ENCODE data around the gene RGPD3. TPM values are rescaled to one million over a fixed set of nuclear protein-coding genes. Genes with fewer than 3 reads are reported as not detected.
A peak's percentile ranks its signal among the peaks of the same experiment; 100 is the strongest.
"Not testable (repeated sequence)": the region's sequence is repeated elsewhere in the genome, so short reads cannot be mapped to it uniquely, and the experiment has no call there.

Gene RGPD3
- total and polyA plus RNA-seq, 8 donors: 0.08 to 0.16 (median 0.10) TPM; not detected in 2

DNA sequence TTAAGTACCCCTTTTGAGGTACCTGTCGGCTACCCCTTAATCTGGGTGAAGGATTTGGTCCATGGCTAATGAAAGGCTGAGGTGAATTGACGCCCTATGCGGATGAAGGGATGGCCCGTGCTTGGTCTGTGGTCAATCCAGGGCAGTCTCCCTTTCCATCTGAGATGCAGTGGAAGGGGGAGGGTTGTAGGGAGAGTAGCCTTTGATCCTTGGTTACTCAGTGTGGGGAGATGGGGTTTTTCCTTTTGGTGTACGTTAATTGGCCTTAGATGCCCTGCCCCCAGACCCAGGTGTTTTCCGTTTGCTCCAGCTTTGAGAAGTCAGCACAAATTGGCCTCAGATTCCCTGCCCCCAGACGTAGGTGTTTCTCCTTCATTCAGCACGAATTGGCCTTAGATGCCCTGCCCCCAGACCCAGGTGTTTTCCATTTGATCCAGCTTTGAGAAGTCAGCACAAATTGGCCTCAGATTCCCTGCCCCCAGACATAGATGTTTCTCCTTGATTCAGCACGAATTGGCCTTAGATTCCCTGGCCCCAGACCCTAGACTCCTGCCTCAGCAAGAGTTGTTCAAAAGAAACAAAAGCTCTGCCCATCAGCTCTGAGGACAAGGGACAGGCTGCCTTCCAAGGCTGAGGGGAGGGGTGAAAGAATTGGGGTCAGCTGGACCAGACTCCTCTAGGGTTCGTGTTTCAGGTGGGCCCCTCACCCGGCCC lies 40.6 kb upstream of the RGPD3 start:
- H3K9me3 ChIP-seq; FAIRE-seq; H3K4me3 ChIP-seq; DNase-seq; H3K36me3 ChIP-seq; H3K27me3 ChIP-seq; H3K4me1 ChIP-seq; H3K27ac ChIP-seq; intact Hi-C loops (cut with DNase I): not testable (repeated sequence)
- ATAC-seq: peak in 1 of 4 donors; percentile 39
- WGBS, 2 donors: 72 to 78% methylated on average over 6 to 9 of the region's 11 CpGs

DNA sequence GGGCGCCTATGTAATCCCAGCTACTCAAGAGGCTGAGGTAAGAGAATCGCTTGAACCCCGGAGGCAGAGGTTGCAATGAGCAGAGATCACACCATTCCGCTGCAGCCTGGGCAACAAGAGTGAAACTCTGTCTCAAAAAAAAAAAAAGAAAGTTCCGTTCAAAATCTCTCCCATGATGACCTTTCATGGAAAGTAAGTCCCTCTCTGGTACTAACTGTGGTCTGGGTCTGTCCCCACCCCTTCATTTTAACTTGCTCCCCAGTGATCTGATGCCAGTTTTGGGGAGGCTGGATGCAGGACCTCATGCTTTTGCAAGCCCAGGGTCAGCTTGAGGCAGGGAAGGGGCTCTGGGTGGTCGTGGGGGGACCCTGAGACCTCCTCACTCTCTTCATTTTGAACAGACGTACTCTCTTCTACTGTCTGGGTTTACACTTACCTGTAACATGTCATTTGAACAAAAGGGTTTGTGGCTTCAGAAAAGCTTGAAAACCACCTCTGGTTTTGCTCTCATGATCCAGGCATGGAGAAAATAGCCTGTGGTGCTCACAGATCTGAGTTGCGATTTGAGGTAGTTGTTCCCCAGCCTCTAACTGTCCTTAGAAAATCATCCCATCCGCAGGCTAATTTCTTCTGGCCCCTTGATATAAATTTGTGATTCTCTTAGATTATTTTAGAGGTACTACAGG lies 37.9 kb upstream of the RGPD3 start:
- H3K4me3 ChIP-seq; intact Hi-C loops (cut with DNase I); H3K9me3 ChIP-seq; H3K36me3 ChIP-seq; H3K27me3 ChIP-seq; DNase-seq; ATAC-seq; H3K27ac ChIP-seq; FAIRE-seq; H3K4me1 ChIP-seq: not testable (repeated sequence)
- WGBS, 2 donors: 76 to 90% methylated on average over 8 to 9 of the region's 9 CpGs

DNA sequence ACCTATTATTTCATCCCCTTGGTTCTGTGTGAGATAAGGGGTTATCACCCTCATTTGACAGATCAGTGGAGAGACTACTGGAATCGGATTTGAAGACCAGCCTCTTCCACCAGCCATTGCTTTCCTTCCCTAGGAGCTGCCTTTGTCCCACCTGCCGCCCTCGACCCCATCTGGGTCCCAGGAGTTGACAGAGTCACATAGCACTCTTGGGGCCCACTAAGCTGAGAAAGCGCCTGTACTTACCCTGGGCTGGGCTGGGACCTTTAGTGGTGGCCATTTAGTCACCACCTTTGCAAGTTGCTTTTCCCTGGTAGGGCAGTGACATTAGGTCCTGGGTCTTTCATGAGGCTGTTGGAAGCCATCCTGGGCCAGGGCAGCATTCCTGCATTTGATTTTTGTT lies 36.6 kb upstream of the RGPD3 start:
- H3K4me1 ChIP-seq; intact Hi-C loops (cut with DNase I); H3K27me3 ChIP-seq; DNase-seq; ATAC-seq; H3K9me3 ChIP-seq; FAIRE-seq; H3K4me3 ChIP-seq; H3K36me3 ChIP-seq; H3K27ac ChIP-seq: not testable (repeated sequence)
- WGBS, 2 donors: 74 to 86% methylated on average over 4 of the region's 4 CpGs

DNA sequence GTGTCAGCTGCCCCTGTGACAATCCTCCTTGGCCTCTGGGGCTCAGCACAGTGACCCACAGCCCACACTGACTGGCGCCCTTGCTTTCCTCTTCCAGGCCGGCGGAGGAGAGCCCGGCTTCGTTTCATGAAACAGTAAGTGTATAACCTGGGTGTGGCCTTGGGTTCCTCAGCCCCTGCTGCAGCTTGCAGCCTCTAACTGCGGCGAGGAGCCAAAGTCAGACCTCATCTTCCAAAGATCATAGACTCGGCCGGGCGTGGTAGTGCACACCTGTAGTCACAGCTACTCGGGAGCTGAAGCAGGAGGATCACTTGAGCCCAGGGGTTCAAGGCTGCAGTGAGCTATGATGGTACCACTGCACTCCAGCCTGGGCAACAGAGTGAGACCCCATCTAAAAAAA lies 36.0 kb upstream of the RGPD3 start:
- DNase-seq; ATAC-seq; H3K27me3 ChIP-seq; H3K36me3 ChIP-seq; FAIRE-seq; H3K4me3 ChIP-seq; H3K27ac ChIP-seq; H3K9me3 ChIP-seq; intact Hi-C loops (cut with DNase I); H3K4me1 ChIP-seq: not testable (repeated sequence)
- 72 to 85% methylated on average over 7 to 8 of the region's 11 CpGs for WGBS, 2 donors

DNA sequence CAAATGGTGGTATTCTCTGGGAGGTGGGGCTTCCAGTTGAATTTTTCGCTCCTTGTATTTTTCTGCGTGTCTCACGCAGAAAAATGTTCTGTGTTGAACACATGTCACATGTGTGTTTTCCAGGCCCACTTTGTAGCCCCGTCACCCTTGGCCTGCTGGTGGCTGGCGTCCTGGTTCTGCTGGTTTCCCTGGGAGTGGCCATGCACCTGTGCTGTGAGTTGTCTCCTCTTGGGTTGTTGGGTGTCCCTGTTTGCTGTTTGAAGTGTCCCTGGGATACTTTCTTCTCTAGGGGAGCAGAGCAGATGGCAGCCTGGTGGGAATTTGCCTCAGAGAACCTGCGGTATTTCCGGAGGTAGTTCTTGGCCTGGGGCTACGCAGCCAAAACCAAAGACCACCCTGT lies 34.1 kb upstream of the RGPD3 start:
- DNase-seq; H3K27ac ChIP-seq; H3K36me3 ChIP-seq; H3K4me3 ChIP-seq; FAIRE-seq; H3K4me1 ChIP-seq; H3K27me3 ChIP-seq; ATAC-seq; intact Hi-C loops (cut with DNase I); H3K9me3 ChIP-seq: not testable (repeated sequence)
- 86 to 92% methylated on average over 7 to 8 of the region's 8 CpGs for WGBS, 2 donors

DNA sequence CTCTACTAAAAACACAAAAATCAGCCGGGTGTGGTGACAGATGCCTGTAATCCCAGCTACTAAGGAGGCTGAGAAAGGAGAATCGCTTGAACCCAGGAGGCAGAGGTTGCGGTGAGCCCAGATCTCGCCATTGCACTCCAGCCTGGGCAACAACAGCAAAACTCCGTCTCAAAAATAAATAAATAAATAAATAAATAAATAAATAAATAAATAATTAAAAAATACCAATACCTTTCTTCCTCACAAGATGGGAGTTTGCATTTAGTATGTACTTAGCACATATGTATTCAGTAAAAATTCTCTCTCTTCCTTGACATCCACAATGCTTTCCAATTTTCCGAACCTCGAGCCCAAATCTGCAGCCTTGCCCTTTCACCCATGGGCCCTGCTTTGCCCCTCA lies 32.1 kb upstream of the RGPD3 start:
- DNase-seq; H3K9me3 ChIP-seq; H3K4me1 ChIP-seq; intact Hi-C loops (cut with DNase I); H3K36me3 ChIP-seq; ATAC-seq; H3K27ac ChIP-seq; H3K4me3 ChIP-seq; FAIRE-seq; H3K27me3 ChIP-seq: not testable (repeated sequence)
- WGBS, 2 donors: 83 to 89% methylated on average over 4 to 6 of the region's 7 CpGs

DNA sequence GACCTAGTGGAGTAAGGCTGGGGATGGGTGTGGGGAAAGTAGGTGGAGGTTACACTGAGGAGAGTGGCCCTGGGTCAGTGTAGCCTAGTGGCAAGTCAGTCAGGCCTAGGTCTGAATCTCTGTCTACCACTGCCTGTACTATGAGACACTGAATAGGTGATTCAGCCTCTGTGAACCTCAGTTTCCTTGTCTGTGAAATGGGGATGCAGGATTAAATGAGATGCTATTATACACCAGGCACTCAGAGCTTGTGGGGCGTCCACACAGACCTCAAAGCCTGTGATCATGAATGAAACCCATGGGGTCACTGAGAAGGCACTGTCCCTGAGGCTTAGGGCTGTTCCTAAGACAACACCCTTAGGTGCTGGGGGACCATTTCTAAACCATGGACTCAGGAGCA lies 30.3 kb upstream of the RGPD3 start:
- H3K27me3 ChIP-seq; H3K36me3 ChIP-seq; H3K4me3 ChIP-seq; H3K27ac ChIP-seq; FAIRE-seq; DNase-seq; H3K4me1 ChIP-seq; intact Hi-C loops (cut with DNase I); H3K9me3 ChIP-seq; ATAC-seq: not testable (repeated sequence)
- 63 to 75% methylated on average over 1 of the region's 1 CpG for WGBS, 2 donors

DNA sequence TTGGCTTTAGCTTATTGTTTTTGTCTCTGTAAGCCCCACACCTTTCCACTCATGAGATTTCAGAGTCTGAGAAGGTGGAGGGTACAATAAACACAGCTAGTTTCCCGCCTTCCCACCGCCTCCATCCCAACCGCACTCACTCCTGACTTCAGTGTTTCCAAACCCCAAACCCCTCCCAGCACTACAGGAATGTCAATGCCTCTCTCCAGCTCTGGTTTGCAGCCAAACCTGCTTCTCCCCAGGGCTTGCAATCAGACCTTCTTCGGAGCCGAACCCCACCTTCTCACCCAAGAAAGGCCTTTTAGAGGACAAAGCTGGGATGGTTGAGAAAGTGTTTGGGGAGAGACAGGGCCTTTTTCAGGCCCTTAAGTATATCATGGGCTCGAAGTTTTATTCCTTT lies 24.7 kb upstream of the RGPD3 start:
- peak in 3 of 4 donors; percentile 40 to 67 (median 40) for ATAC-seq
- H3K27me3 ChIP-seq; intact Hi-C loops (cut with DNase I); H3K4me3 ChIP-seq; H3K36me3 ChIP-seq; H3K9me3 ChIP-seq; H3K4me1 ChIP-seq; H3K27ac ChIP-seq; FAIRE-seq: not testable (repeated sequence)
- WGBS, 2 donors: 38 to 48% methylated on average over 6 of the region's 6 CpGs
- DNase-seq: peak in 2 of 6 donors; percentile 8 to 15

DNA sequence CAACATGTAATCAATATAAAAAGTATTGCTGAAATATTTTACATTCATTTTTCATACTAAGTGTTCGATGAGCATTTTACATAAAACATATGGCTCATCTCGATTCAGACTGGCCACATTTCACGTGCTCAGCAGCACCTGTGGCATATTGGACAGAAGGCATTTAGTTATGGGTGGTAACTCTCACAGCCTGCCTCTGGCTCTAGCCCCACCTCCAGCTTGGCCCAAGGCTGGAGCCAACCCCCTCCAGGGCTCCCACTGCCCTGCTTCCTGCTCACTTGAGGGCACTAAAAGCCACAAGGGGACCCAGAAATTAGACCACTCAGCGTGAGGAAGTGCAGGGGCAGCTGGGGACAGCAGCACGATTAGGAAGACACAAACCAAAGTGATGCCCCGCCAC lies 24.2 kb upstream of the RGPD3 start:
- 64 to 84% methylated on average over 6 of the region's 6 CpGs for WGBS, 2 donors
- intact Hi-C loops (cut with DNase I); H3K27me3 ChIP-seq; FAIRE-seq; H3K9me3 ChIP-seq; H3K36me3 ChIP-seq; H3K4me3 ChIP-seq; H3K27ac ChIP-seq; DNase-seq; H3K4me1 ChIP-seq; ATAC-seq: not testable (repeated sequence)

DNA sequence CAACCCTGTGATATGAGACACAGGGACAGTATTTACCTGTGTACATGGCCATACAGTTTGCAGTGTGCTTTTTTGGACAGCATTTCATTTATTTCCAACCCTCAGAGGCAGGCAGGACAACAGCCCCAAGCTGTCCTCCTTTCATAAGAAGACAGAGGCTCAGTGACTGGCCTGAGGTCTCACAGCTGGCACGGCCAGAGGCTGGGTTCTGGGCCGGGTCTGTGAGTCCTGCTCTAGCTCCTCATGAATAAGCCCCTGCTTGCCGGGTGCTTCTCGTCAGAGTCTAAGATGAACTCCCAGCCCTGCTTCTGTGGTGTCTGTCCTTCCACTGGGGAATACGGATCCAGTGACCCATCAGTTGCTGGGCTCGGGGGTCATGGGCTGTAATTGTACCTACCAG lies 21.5 kb upstream of the RGPD3 start:
- WGBS, 2 donors: 49 to 73% methylated on average over 6 of the region's 6 CpGs
- ATAC-seq; H3K36me3 ChIP-seq; intact Hi-C loops (cut with DNase I); H3K4me3 ChIP-seq; H3K27ac ChIP-seq; H3K27me3 ChIP-seq; FAIRE-seq; DNase-seq; H3K9me3 ChIP-seq; H3K4me1 ChIP-seq: not testable (repeated sequence)

DNA sequence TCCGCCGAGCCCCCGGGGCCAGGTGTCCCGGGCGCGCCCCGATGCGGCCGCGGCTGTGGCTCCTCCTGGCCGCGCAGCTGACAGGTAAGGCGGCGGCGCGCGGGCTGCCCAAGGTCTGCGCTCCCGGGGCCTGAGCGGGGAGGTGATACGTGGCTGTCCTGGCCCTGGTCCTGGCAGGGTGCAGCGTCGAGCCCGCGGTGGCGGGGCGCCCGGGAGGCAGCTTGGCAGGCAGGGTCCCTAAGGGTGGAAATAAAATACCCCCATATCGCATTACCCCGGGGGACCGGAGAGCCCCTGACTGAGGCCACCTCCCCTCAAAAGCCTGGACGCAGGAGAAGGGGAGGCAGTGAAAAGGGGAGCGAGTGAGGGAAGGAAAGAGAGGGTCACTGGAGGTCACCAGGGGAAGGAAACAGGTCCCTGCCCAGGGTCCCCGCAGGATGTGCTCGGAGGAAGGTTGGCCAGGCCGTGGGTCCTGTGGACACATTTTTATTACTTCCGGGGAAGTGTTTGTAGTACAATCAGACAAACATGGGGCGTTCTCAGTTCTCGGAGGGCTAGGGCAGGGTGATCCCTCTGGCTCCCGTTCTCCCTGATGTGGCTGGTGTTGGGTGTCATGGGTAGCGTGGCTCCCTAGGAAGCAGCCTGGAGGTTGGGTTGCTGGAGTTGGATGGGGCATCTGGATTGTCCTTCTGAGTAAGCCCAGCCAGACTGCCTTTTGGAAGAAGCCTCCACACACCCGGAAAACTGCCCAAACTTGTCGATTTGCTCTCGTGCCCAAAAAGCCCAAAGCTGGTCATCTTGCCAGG lies 19.4 kb upstream of the RGPD3 start:
- H3K27me3 ChIP-seq; H3K27ac ChIP-seq; H3K36me3 ChIP-seq; FAIRE-seq; H3K9me3 ChIP-seq; intact Hi-C loops (cut with DNase I); H3K4me3 ChIP-seq; ATAC-seq; H3K4me1 ChIP-seq: not testable (repeated sequence)
- peak in 1 of 6 donors; percentile 67 for DNase-seq
- 22 to 25% methylated on average over 42 to 44 of the region's 44 CpGs for WGBS, 2 donors

Data from pancreas (tissue), 10 donors.